RWPE1 (cell line): ENCODE measurements around the gene SCAMP3.
"Not testable (repeated sequence)": the region's sequence is repeated elsewhere in the genome, so short reads cannot be mapped to it uniquely, and the experiment has no call there.

Experiments used
- CTCF ChIA-PET: fragments of 350-600 bp; sonication (Branson Sonifier 250); formaldehyde crosslinking; extraction: SDS; loops from one replicate; lab custom pipeline; 2021; lab: Yijun Ruan, JAX
- POLR2A ChIA-PET: fragments of 400-600 bp; formaldehyde crosslinking; extraction: SDS; loops from one replicate; lab custom pipeline; 2020; ENCODE audit warnings: antibody characterized with exemption; ENCODE audit not compliant: low non-redundant PET; lab: Yijun Ruan, JAX
- DNase-seq: peaks from one replicate; pipeline ENCODE4 v3.0.0; 2012; ENCODE audit warnings: low spot score
- H3K27ac ChIP-seq: fragments of 450-650 bp; 2 replicates; pipeline ENCODE4 v1.5.1; 2017
- TF ChIP-seq, protein P1 (sequence below): fragments of 450-650 bp; conservative IDR thresholded peaks from 2 replicates; pipeline ENCODE4 v1.5.1; 2017; ENCODE audit warnings: low read depth, mild to moderate bottlenecking

Gene SCAMP3

DNA sequence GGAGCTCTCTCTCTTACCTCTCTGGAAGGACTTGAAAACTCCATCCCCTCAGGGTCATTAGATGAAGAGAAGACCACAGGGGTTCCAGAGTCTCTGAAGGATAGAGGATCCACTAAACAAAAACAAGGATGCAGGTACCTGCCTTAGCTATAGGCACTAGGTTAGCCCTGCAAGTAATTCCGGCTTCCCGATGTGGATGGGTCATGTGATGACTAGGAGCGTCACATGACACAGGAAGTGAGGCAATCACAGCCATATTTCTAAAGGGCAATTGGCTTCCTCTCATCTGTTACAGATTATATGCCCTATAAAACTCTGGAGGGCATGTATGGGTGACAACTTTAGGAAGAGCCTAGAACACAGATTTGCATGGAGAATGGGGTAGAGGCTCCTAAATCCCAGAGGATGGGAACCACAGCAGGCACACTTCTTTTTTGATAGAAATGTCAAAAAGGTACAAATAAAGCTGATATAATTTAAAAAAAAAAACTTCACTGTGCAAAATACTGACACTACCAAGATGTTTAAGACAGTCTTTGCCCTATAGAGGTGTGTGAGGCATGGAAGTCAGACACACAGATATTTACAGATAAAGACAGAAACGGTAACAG, 21.0 kb downstream of the SCAMP3 start:
- TF ChIP-seq, protein P1, sequence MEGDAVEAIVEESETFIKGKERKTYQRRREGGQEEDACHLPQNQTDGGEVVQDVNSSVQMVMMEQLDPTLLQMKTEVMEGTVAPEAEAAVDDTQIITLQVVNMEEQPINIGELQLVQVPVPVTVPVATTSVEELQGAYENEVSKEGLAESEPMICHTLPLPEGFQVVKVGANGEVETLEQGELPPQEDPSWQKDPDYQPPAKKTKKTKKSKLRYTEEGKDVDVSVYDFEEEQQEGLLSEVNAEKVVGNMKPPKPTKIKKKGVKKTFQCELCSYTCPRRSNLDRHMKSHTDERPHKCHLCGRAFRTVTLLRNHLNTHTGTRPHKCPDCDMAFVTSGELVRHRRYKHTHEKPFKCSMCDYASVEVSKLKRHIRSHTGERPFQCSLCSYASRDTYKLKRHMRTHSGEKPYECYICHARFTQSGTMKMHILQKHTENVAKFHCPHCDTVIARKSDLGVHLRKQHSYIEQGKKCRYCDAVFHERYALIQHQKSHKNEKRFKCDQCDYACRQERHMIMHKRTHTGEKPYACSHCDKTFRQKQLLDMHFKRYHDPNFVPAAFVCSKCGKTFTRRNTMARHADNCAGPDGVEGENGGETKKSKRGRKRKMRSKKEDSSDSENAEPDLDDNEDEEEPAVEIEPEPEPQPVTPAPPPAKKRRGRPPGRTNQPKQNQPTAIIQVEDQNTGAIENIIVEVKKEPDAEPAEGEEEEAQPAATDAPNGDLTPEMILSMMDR: no peak
- ChIA-PET POLR2A (interaction anchor here (0.5 to 0.8 kb wide), 2 partner anchors 15 to 33 kb away, joined by 4 to 6 read pairs; no protein-coding TSS in a partner anchor), CTCF (interaction anchor here (2.6 kb wide), 1 partner anchor 10 kb away, joined by 10 read pairs; no protein-coding TSS in a partner anchor)
- H3K27ac ChIP-seq: peak overlapping the region; percentile 63
- peak; percentile 83 for DNase-seq

DNA sequence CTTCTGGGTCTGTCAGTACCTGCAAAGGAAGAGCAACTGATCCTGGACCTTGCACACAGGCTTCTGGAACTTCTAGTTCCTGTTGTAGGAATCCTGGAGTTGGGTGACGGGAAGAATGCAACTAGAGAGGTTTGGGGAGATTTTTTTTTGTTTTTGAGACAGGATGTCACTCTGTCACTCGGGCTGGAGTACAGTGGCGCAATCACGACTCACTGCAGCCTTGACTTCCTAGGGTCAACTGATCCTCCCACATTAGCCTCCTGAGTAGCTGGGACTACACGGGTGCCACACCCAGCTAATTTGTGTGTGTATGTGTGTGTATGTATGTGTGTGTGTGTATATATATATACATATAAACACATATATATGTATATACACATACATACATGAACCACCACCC, 25.7 kb downstream of the SCAMP3 start:
- ChIA-PET CTCF (interaction anchor here (1.0 kb wide), 1 partner anchor 10 kb away, joined by 3 read pairs; no protein-coding TSS in a partner anchor), POLR2A (no interaction called here)
- TF ChIP-seq, protein P1: no peak
- no peak for DNase-seq
- H3K27ac ChIP-seq: peak overlapping the region; percentile 43

DNA sequence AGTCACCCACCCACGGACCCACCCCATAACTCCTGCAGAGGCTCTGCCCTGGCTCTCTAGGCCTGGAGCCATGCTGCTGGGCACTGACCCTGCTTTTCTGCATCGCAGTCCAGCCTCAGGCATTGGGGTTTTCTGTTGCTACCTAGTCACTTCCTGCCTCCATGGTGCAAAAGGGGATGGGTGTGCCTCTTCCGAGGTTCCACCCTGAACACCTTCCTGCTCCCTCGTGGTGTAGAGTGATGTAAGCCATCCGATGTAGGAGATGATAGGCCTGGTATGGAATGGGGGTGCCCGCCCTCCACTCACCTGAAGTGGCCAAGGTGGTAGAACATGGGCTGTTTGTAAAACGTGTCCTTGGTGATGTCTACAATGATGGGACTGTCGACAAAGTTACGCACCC, 26.8 kb downstream of the SCAMP3 start:
- POLR2A ChIA-PET, H3K27ac ChIP-seq, DNase-seq, CTCF ChIA-PET: not testable (repeated sequence)

DNA sequence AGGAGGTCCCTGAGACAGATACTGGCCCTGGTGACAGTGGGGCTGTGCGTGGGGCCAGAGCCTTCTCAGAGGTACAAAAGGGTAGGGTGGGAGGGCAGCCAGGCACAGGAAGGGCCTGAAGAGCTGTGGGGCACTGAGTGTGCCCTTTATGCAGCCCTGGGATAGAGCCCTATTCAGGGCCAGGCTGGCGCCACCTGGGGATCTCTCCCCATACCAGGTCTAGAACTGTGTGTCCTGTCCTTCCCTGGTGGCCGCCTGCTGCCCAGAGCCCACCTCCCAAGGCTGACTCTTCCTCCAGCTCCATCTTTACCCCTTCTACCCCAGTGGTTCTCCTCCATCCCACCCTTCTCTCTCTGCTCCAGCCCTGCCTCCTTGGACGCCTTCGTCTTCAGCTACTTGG, 28.7 kb downstream of the SCAMP3 start:
- DNase-seq, CTCF ChIA-PET, H3K27ac ChIP-seq, POLR2A ChIA-PET: not testable (repeated sequence)

DNA sequence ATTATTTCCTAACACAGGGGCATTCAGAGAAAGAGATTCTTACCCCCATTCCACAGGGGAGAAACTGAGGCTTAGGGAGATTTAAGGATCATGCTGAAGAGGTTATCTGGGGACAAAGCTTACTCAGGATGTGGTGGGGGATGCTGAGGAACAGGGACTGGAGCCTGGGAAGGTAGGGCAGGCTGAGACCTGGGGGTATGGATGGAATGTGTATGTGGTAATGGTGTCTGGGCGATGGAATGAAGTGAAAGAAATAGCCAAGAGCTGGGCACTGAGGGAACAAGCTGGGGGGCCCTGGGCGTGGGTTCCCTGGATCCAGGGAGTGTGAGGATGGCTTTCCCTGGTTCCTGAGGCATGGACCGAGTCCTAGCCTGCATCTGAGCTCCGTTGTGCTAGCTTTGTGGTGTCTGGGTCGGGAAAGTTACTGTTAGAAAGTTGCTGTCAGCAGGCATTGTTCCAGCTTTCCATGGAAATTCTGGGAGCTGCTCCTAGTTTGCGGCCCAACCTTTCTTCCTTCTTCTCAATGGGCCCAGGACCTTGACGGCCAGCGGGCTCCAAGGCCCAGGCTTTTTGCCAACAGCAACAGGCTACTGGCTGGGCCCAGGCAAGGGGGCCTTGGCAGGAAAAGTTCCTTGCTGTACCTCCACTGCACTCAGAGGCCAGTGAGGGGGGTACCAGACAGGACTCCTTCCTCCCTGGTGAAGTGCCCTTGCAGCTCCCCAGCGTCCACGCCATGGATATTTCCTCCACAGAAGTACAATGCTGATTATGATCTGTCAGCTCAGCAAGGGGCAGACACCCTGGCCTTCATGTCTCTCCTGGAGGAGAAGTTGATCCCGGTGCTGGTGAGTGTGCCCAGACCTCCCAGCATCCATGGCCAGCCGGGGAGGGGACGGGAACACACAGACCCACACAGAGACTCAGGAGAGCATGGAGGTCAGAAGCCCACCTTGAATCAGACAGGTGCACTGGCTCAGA, 29.9 kb downstream of the SCAMP3 start:
- DNase-seq: not testable (repeated sequence)

DNA sequence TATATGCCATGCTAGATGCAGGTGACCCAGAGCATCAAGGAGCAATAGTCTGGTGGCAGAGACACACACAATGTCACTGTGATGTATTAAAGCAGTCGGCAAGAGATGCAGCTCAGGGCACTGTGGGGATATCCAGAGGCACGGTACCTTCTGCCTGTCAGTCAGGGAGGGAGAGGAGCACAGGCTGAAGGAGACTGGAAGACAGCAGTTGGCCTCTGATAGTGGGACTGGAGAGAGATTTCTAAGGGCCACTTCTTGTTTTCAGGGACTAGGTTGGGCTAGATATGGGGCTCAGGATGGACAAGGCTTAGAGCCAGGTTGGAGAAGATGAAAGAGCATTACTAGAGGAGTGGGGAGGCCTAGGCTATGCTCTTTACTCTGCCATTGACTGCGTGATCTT, 30.9 kb downstream of the SCAMP3 start:
- POLR2A ChIA-PET, H3K27ac ChIP-seq, DNase-seq: not testable (repeated sequence)
- CTCF ChIA-PET: interaction anchor here (0.9 kb wide), 1 partner anchor 20 kb away, joined by 5 read pairs; no protein-coding TSS in a partner anchor

More for the DNA sequence above, 29.9 kb downstream of the SCAMP3 start:
- CTCF ChIA-PET: not testable (repeated sequence)
- POLR2A ChIA-PET: interaction anchor here (0.6 kb wide), 1 partner anchor 9 kb away, joined by 3 read pairs; no protein-coding TSS in a partner anchor
- H3K27ac ChIP-seq: peak overlapping the region; percentile 56

DNA sequence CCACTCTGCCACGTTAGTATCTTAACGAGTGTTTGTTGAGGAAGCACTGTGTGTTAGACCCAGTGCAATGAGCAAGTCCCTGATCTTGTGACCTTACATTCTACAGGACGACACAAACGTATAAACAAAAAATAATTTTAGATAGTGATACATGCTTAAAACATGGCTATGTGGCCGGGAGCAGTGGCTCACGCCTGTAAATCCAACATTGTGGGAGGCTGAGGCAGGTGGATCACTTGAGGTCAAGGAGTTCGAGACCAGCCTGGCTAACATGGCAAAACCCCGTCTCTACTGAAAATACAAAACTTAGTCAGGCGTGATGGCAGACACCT, 34.1 kb downstream of the SCAMP3 start:
- DNase-seq: no peak
- ChIA-PET CTCF (interaction anchor here (0.6 to 2.8 kb wide), 2 partner anchors 22 to 61 kb away, joined by 3 to 13 read pairs; no protein-coding TSS in a partner anchor), POLR2A (no interaction called here)
- peak overlapping the region; percentile 90 for H3K27ac ChIP-seq
- TF ChIP-seq, protein P1: no peak

DNA sequence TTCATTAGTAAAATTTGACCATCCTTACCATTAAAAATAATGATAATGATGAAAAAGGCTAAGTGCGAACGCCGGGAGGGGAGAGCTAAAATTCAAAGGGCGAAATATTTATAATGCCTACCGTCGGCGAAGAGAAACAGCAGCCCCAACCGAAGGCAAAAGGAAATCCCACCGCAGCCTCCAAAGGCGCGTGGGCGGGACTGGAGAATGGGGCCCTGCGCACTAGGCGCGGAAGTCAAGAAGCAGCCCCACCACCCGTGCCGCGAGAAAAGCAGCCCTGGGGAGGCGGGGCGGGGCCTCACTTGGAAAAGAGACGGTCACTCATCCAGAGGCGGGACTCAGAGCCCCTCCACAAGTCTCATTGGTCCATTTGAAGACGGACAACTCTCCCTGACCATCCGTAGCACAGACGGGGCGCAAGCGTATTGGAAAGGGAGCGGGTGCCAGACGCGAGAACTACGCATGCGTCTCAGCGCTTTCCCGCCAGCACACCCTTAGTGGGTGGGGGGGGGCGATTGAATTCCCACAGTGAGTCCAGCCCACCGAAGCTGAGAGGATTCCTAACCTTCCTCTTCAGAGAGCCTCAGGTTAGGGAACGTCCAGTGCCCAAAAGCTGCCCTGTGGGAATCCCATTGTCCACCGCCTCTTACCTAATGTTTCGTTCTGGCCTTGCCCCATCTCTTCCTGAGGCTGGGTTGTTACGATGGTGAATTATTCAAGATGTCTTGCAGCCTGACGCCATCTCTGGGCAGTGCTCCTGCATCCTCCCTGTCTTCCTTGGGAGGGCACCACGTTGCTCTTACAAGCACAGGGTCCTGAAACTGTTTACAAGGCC, 34.7 kb downstream of the SCAMP3 start:
- peak overlapping the region; percentile 90 for H3K27ac ChIP-seq
- ChIA-PET POLR2A (interaction anchor here (0.7 to 1.2 kb wide), 2 partner anchors 21 to 24 kb away, joined by 3 read pairs; no protein-coding TSS in a partner anchor), CTCF (interaction anchor here (0.6 to 2.8 kb wide), 4 partner anchors 9 to 62 kb away, joined by 3 to 22 read pairs (median 8); partner anchors contain the start of gene THBS3)
- peak; percentile 100 for DNase-seq
- TF ChIP-seq, protein P1: no peak
